A549 (cell line): ENCODE measurements around the gene GNAL.

ENCODE experiments used
- CHD2 ChIP-seq: fragments of 150-350 bp; IDR thresholded peaks from 2 replicates; pipeline ENCODE4 v1.6.1; 2014; ENCODE audit warnings: low read length; ENCODE audit not compliant: partially characterized antibody
- CTCF ChIP-seq: fragments of >200 bp; sonication (Bioruptor Twin); formaldehyde crosslinking; IDR thresholded peaks from 3 replicates; pipeline ENCODE4 v1.5.1; 2016
- EP300 ChIP-seq, 2 experiments: fragments of >200 bp; sonication (Bioruptor Twin); formaldehyde crosslinking; IDR thresholded peaks; 2 replicates in 1 of 2; 3 replicates in 1 of 2; pipeline ENCODE4 v1.6.1; 2016 to 2017
- HDAC2 ChIP-seq: fragments of 200-600 bp; sonication (generic); IDR thresholded peaks from 2 replicates; pipeline ENCODE4 v1.6.1; 2016
- HOXA7 ChIP-seq: fragments of 250-450 bp; sonication (Bioruptor Pico); IDR thresholded peaks from 2 replicates; pipeline ENCODE4 v1.5.0; 2020; ENCODE audit warnings: mild to moderate bottlenecking, moderate library complexity
- MAX ChIP-seq: IDR thresholded peaks from 2 replicates; pipeline ENCODE4 v1.6.1; 2012
- MYC ChIP-seq: IDR thresholded peaks from 2 replicates; pipeline ENCODE4 v1.6.1; 2012; ENCODE audit warnings: mild to moderate bottlenecking, inconsistent platforms, low read length, improper control_type of control experiment, borderline replicate concordance
- POLR2A ChIP-seq: IDR thresholded peaks from 2 replicates; pipeline ENCODE4 v1.6.1; 2012; ENCODE audit warnings: mild to moderate bottlenecking, low read length
- SMC3 ChIP-seq: fragments of >200 bp; sonication (Bioruptor Twin); formaldehyde crosslinking; IDR thresholded peaks from 3 replicates; pipeline ENCODE4 v1.6.1; 2018; ENCODE audit warnings: inconsistent platforms

- TF ChIP-seq POLR2A: no peak
- TF ChIP-seq CHD2: no peak
- TF ChIP-seq EP300 (IDR thresholded peaks at IDR 0.05): no peak
- no peak for TF ChIP-seq HDAC2
- no peak for TF ChIP-seq CTCF
- TF ChIP-seq SMC3: no peak
- TF ChIP-seq HOXA7 (CRISPR knock-in tag): no peak
- TF ChIP-seq MAX: no peak
- no peak for TF ChIP-seq MYC
Observed at GRCh38 chr18:11710578-11710977, 21.5 kb downstream of the GNAL start.
